Mucosa of stomach (tissue), 1 donor: Measurements from ENCODE around the gene SUCO.

Experiments used
- H3K27me3 ChIP-seq: one replicate; pipeline ENCODE4 v1.7.0; 2013; ENCODE audit warnings: mild to moderate bottlenecking, low read length; ENCODE audit not compliant: control insufficient read depth, insufficient read depth
- H3K36me3 ChIP-seq: one replicate; pipeline ENCODE4 v1.7.0; 2013; ENCODE audit warnings: low read length; ENCODE audit not compliant: control insufficient read depth, insufficient read depth
- H3K4me1 ChIP-seq: one replicate; pipeline ENCODE4 v1.7.0; 2013; ENCODE audit warnings: mild to moderate bottlenecking, low read length; ENCODE audit not compliant: control insufficient read depth, insufficient read depth
- H3K4me3 ChIP-seq: one replicate; pipeline ENCODE4 v1.7.0; 2013; ENCODE audit warnings: low read length
- H3K9ac ChIP-seq: one replicate; pipeline ENCODE4 v1.7.0; 2013; ENCODE audit warnings: mild to moderate bottlenecking, low read length, moderate library complexity
- H3K9me3 ChIP-seq: one replicate; pipeline ENCODE4 v1.7.0; 2013; ENCODE audit warnings: mild to moderate bottlenecking, low read length, moderate library complexity; ENCODE audit not compliant: control insufficient read depth
- donor health status: Pancreatic carcinoma.

SUCO gene

GRCh38 chr1:172547071-172547470 is 14.1 kb downstream of the SUCO start:
- peaks cover 21% of the 10 kb centered on the region for H3K4me1 ChIP-seq
- H3K9me3 ChIP-seq, result no peaks in the 10 kb centered on the region

GRCh38 chr1:172549621-172550280 is 16.8 kb downstream of the SUCO start:
- Histone ChIP-seq H3K9ac (no peak overlapping the region), H3K4me3 (no peak overlapping the region), H3K36me3 (no peaks in the 10 kb centered on the region), H3K27me3 (no peaks in the 10 kb centered on the region), H3K4me1 (peaks cover 19% of the 10 kb centered on the region), H3K9me3 (no peaks in the 10 kb centered on the region)

More at GRCh38 chr1:172547071-172547470, 14.1 kb downstream of the SUCO start:
- H3K36me3 ChIP-seq, result no peaks in the 10 kb centered on the region
- H3K4me3 ChIP-seq, result no peak overlapping the region
- no peaks in the 10 kb centered on the region for H3K27me3 ChIP-seq
- no peak overlapping the region for H3K9ac ChIP-seq

- peaks cover 8% of the 10 kb centered on the region for H3K4me1 ChIP-seq
- no peaks in the 10 kb centered on the region for H3K27me3 ChIP-seq
- no peak overlapping the region for H3K4me3 ChIP-seq
- H3K9ac ChIP-seq, result no peak overlapping the region
- H3K36me3 ChIP-seq, result no peaks in the 10 kb centered on the region
- H3K9me3 ChIP-seq, result no peaks in the 10 kb centered on the region
Observed at GRCh38 chr1:172551279-172551678, 18.3 kb downstream of the SUCO start.

GRCh38 chr1:172554915-172555314 is 22.0 kb downstream of the SUCO start:
- H3K4me1 ChIP-seq, result peaks cover 4% of the 10 kb centered on the region
- no peaks in the 10 kb centered on the region for H3K36me3 ChIP-seq
- H3K27me3 ChIP-seq, result no peaks in the 10 kb centered on the region
- H3K9ac ChIP-seq, result no peak overlapping the region
- H3K4me3 ChIP-seq, result no peak overlapping the region
- H3K9me3 ChIP-seq, result no peaks in the 10 kb centered on the region

GRCh38 chr1:172556461-172556860 is 23.5 kb downstream of the SUCO start:
- Histone ChIP-seq H3K4me1 (no peaks in the 10 kb centered on the region), H3K4me3 (no peak overlapping the region), H3K27me3 (no peaks in the 10 kb centered on the region), H3K9me3 (no peaks in the 10 kb centered on the region), H3K9ac (no peak overlapping the region), H3K36me3 (no peaks in the 10 kb centered on the region)

GRCh38 chr1:172557270-172557669 is 24.3 kb downstream of the SUCO start:
- H3K9ac ChIP-seq, result no peak overlapping the region
- no peaks in the 10 kb centered on the region for H3K9me3 ChIP-seq
- no peak overlapping the region for H3K4me3 ChIP-seq
- H3K4me1 ChIP-seq, result no peaks in the 10 kb centered on the region
- H3K36me3 ChIP-seq, result no peaks in the 10 kb centered on the region
- H3K27me3 ChIP-seq, result no peaks in the 10 kb centered on the region

GRCh38 chr1:172559572-172560210 is 26.7 kb downstream of the SUCO start:
- H3K9ac ChIP-seq, result no peak overlapping the region
- no peaks in the 10 kb centered on the region for H3K9me3 ChIP-seq
- no peaks in the 10 kb centered on the region for H3K36me3 ChIP-seq
- no peak overlapping the region for H3K4me3 ChIP-seq
- H3K4me1 ChIP-seq, result no peaks in the 10 kb centered on the region
- no peaks in the 10 kb centered on the region for H3K27me3 ChIP-seq

- H3K27me3 ChIP-seq, result no peaks in the 10 kb centered on the region
- H3K9me3 ChIP-seq, result no peaks in the 10 kb centered on the region
- no peaks in the 10 kb centered on the region for H3K36me3 ChIP-seq
- H3K4me1 ChIP-seq, result no peaks in the 10 kb centered on the region
- no peak overlapping the region for H3K9ac ChIP-seq
- no peak overlapping the region for H3K4me3 ChIP-seq
Observed at GRCh38 chr1:172561252-172561651, 28.3 kb downstream of the SUCO start.

GRCh38 chr1:172566196-172566997 is 33.4 kb downstream of the SUCO start:
- no peak overlapping the region for H3K4me3 ChIP-seq
- H3K27me3 ChIP-seq, result no peaks in the 10 kb centered on the region
- no peaks in the 10 kb centered on the region for H3K9me3 ChIP-seq
- no peaks in the 10 kb centered on the region for H3K36me3 ChIP-seq
- no peak overlapping the region for H3K9ac ChIP-seq
- no peaks in the 10 kb centered on the region for H3K4me1 ChIP-seq

- Histone ChIP-seq H3K9me3 (no peaks in the 10 kb centered on the region), H3K27me3 (no peaks in the 10 kb centered on the region), H3K9ac (no peak overlapping the region), H3K4me1 (no peaks in the 10 kb centered on the region), H3K4me3 (no peak overlapping the region), H3K36me3 (no peaks in the 10 kb centered on the region)
Observed at GRCh38 chr1:172567720-172568119, 34.8 kb downstream of the SUCO start.

- Histone ChIP-seq H3K9me3 (no peaks in the 10 kb centered on the region), H3K9ac (no peak overlapping the region), H3K4me1 (no peaks in the 10 kb centered on the region), H3K4me3 (no peak overlapping the region), H3K27me3 (no peaks in the 10 kb centered on the region), H3K36me3 (no peaks in the 10 kb centered on the region)
Observed at GRCh38 chr1:172574080-172574479, 41.1 kb downstream of the SUCO start.

GRCh38 chr1:172578586-172578985 is 45.6 kb downstream of the SUCO start:
- Histone ChIP-seq H3K9ac (no peak overlapping the region), H3K4me3 (no peak overlapping the region), H3K36me3 (no peaks in the 10 kb centered on the region), H3K9me3 (no peaks in the 10 kb centered on the region), H3K27me3 (no peaks in the 10 kb centered on the region), H3K4me1 (no peaks in the 10 kb centered on the region)
